PC-3 (cell line): ENCODE results near the gene ROR1.

Experiments
- EZH2 ChIP-seq: fragments of 300-600 bp; sonication (generic); IDR thresholded peaks from one replicate; pipeline ENCODE4 v1.6.1; 2017; ENCODE audit warnings: antibody characterized with exemption, mild to moderate bottlenecking, low read length; ENCODE audit not compliant: unreplicated experiment
- EZH2phosphoT487 ChIP-seq: fragments of 300-600 bp; sonication (generic); IDR thresholded peaks from 2 replicates; pipeline ENCODE4 v1.6.1; 2018; ENCODE audit warnings: mild to moderate bottlenecking, antibody characterized with exemption, low read length, borderline replicate concordance
- TF ChIP-seq, protein P1 (sequence below): fragments of 300-600 bp; sonication (generic); conservative IDR thresholded peaks from 2 replicates; pipeline ENCODE4 v1.5.1; 2017; ENCODE audit warnings: antibody characterized with exemption, low read depth, mild to moderate bottlenecking, low read length

DNA sequence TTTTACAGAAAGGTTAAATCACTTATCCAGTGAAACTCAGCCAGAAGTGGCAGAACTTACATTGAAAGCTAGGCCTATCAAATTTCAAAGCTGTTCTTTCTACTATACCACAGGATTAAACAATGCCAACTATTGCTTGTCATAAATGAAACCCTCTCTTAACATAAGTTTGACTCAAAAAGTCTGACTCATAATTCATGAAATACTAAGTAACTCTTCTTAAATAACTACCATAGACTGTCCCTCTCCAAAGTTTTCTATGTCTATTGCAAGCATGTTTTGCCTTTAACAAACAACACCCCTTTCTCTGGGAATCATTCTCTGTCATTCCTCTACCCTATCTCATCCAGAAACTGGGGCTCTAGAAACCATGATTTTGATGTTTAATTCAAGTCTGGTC is 320.1 kb downstream of the ROR1 start:
- TF ChIP-seq, protein P1, sequence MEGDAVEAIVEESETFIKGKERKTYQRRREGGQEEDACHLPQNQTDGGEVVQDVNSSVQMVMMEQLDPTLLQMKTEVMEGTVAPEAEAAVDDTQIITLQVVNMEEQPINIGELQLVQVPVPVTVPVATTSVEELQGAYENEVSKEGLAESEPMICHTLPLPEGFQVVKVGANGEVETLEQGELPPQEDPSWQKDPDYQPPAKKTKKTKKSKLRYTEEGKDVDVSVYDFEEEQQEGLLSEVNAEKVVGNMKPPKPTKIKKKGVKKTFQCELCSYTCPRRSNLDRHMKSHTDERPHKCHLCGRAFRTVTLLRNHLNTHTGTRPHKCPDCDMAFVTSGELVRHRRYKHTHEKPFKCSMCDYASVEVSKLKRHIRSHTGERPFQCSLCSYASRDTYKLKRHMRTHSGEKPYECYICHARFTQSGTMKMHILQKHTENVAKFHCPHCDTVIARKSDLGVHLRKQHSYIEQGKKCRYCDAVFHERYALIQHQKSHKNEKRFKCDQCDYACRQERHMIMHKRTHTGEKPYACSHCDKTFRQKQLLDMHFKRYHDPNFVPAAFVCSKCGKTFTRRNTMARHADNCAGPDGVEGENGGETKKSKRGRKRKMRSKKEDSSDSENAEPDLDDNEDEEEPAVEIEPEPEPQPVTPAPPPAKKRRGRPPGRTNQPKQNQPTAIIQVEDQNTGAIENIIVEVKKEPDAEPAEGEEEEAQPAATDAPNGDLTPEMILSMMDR = no peak
- TF ChIP-seq EZH2 (no peak), EZH2phosphoT487 (no peak)
